HCT116 (cell line): Measurements from ENCODE around the gene DYNLT1. TPM values are rescaled to one million over a fixed set of nuclear protein-coding genes. Genes with fewer than 3 reads are reported as not detected.

Experiments used
- JUND ChIP-seq: IDR thresholded peaks from 2 replicates; pipeline ENCODE4 v1.6.1; 2012
- POLR2A ChIP-seq: IDR thresholded peaks from 2 replicates; pipeline ENCODE4 v1.7.0; 2011; ENCODE audit warnings: borderline replicate concordance; ENCODE audit not compliant: insufficient read depth, insufficient read length; ENCODE audit errors: extremely low read depth
- microRNA-seq: library from miRNA; unstranded; fragments of <30 nt; microRNA quantifications from one replicate; pipeline ENCODE4, GENCODE V29; 2016; ENCODE audit warnings: borderline number of aligned reads
- total RNA-seq: library from RNA; stranded (reverse); gene quantifications from one replicate; pipeline ENCODE4 v1.2.1, GENCODE V29; 2021; ENCODE audit not compliant: unreplicated experiment

DYNLT1 gene
- total RNA-seq, 1 experiment from 2014 or later: 239 TPM

DNA sequence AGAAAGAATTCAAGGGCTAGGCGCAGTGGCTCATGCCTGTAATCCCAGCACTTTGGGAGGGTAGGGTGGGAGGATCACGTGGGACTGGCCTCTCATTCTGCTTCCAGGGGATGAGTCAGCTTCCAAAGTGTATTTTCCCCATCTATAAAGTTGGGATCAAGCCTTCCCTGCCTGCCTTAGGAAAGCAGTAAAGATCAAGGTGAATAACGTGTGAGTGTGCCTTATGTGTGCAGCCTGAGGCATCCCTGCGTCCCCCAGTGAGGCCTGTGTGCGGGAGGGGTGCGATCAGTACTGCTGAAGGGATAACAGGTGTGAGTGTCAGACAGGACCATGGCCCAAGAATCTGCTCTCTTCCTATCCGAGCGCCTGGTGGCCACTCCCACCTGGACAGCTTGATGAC, 57.9 kb downstream of the DYNLT1 start (continued):
- no peak for TF ChIP-seq POLR2A
- TF ChIP-seq JUND: no peak
- TF ChIP-seq, all 23 proteins: peak for 0

Small RNAs within 50 kb of the gene (microRNA-seq; reads per million reads assigned to microRNA genes)
- 1.2 reads per million for gene MIR7161

Other genes starting within 250 kb of the DYNLT1 start
- gene TMEM181, start 84.7 kb downstream of the DYNLT1 start, total RNA-seq: 34.4 TPM
- 55.3 TPM for gene SYTL3, start 5.3 kb upstream of the DYNLT1 start, total RNA-seq
- gene EZR, start 174.6 kb upstream of the DYNLT1 start, total RNA-seq: 1,402 TPM